Gastroesophageal sphincter (tissue), 4 donors: Measurements from ENCODE around the gene EP300. TPM values are rescaled to one million over a fixed set of nuclear protein-coding genes. Genes with fewer than 3 reads are reported as not detected.
A peak's percentile ranks its signal among the peaks of the same experiment; 100 is the strongest.

Experiments used
- ATAC-seq: fragments of 150-250 bp; one replicate; pipeline ENCODE4 v1.9.1; 2016; ENCODE audit warnings: mild to moderate bottlenecking, moderate library complexity
- H3K27ac ChIP-seq, 4 donors: fragments of 200-600 bp; sonication (generic) in 3 of 4; 1 replicate in 3 of 4; 2 replicates in 1 of 4; pipeline ENCODE4 v1.5.1; 2016 to 2019
- H3K27me3 ChIP-seq: fragments of 200-600 bp; sonication (generic); one replicate; pipeline ENCODE4 v1.5.1; 2019
- H3K36me3 ChIP-seq, 2 donors: fragments of 200-600 bp; sonication (generic); one replicate each; pipeline ENCODE4 v1.5.1; 2019; ENCODE audit warnings: control low read depth in 1 of 2
- H3K4me1 ChIP-seq, 3 donors: fragments of 200-600 bp; sonication (generic); 1 replicate in 2 of 3; 2 replicates in 1 of 3; pipeline ENCODE4 v1.5.1; 2016 to 2019; ENCODE audit warnings: control low read depth in 2 of 3
- H3K4me3 ChIP-seq, 2 donors: fragments of 200-600 bp; sonication (generic); one replicate each; pipeline ENCODE4 v1.5.1; 2019; ENCODE audit warnings: mild to moderate bottlenecking in 1 of 2, moderate library complexity in 1 of 2
- H3K9me3 ChIP-seq, 3 donors: fragments of 200-600 bp; sonication (generic); one replicate each; pipeline ENCODE4 v1.5.1; 2017 to 2019; ENCODE audit warnings: control low read depth in 2 of 3
- CTCF ChIP-seq, 4 experiments: fragments of 200-600 bp in 2 of 4; fragments of 450-650 bp in 2 of 4; sonication (generic) in 1 of 4; IDR thresholded peaks; one replicate each; pipeline ENCODE4 v1.5.1; 2017 to 2019; ENCODE audit warnings: antibody characterized with exemption in 4 of 4, mild to moderate bottlenecking in 2 of 4, moderate library complexity in 2 of 4
- EP300 ChIP-seq: sonication (generic); formaldehyde crosslinking; IDR thresholded peaks from one replicate; pipeline ENCODE4 v1.6.1; 2017; ENCODE audit warnings: antibody characterized with exemption, mild to moderate bottlenecking
- POLR2A ChIP-seq, 2 donors: fragments of 450-650 bp; IDR thresholded peaks; one replicate each; pipeline ENCODE4 v1.6.1; 2017; ENCODE audit warnings: antibody characterized with exemption in 2 of 2, mild to moderate bottlenecking in 2 of 2, moderate library complexity in 1 of 2
- POLR2AphosphoS5 ChIP-seq: sonication (generic); formaldehyde crosslinking; IDR thresholded peaks from one replicate; pipeline ENCODE4 v1.6.1; 2017; ENCODE audit warnings: antibody characterized with exemption
- WGBS, 2 donors: methylation state at CpG; one replicate each; pipeline ENCODE4 v1.1.5; 2018; ENCODE audit warnings: low coverage in 1 of 2; 5-methylcytosine and 5-hydroxymethylcytosine counted together
- total RNA-seq, 4 donors: library from RNA; depleted of rRNA; stranded (reverse); fragments of >200 nt; gene quantifications; one replicate each; pipeline ENCODE4 v1.1.0, GENCODE V29; 2016

EP300 gene
- total RNA-seq, 4 donors from 2014 or later, result 57.8 to 107 (median 79.2) TPM

- TF ChIP-seq POLR2AphosphoS5, result no peak
- peak; percentile 67 for ATAC-seq
- Histone ChIP-seq H3K27me3 (no peaks in the 10 kb centered on the region), H3K27ac (peak overlapping the region in 3 of 4 donors; percentile 44 to 55 (median 46)), H3K9me3 (no peaks in the 10 kb centered on the region), H3K4me1 (peaks cover 0 to 15% (median 0%) of the 10 kb centered on the region in 3 donors), H3K4me3 (no peak overlapping the region), H3K36me3 (peaks cover 0 to 35% of the 10 kb centered on the region in 2 donors)
- WGBS, 2 donors, result 20 to 59% methylated on average over 2 to 6 of the region's 15 CpGs
These were observed 89.2 kb downstream of the EP300 start for GRCh38 chr22:41181349-41182241.

- no peaks in the 10 kb centered on the region for H3K27me3 ChIP-seq
- TF ChIP-seq CTCF (IDR thresholded peaks at IDR 0.05) (no peak), EP300 (no peak), POLR2AphosphoS5 (no peak), POLR2A (IDR thresholded peaks at IDR 0.05) (no peak)
- 63 to 79% methylated on average over 3 of the region's 3 CpGs for WGBS, 2 donors
- H3K9me3 ChIP-seq, result no peaks in the 10 kb centered on the region
- ATAC-seq, result no peak
- no peak overlapping the region for H3K4me3 ChIP-seq
- no peak overlapping the region for H3K27ac ChIP-seq
- peaks cover 0 to 10% of the 10 kb centered on the region in 2 donors for H3K36me3 ChIP-seq
- peaks cover 0 to 7% (median 0%) of the 10 kb centered on the region in 3 donors for H3K4me1 ChIP-seq
These were observed 92.3 kb downstream of the EP300 start for GRCh38 chr22:41184679-41185078.

- 86% methylated on average over 1 of the region's 2 CpGs; no CpG with 5 or more reads in 1 of the 2 donors for WGBS, 2 donors
- no peaks in the 10 kb centered on the region for H3K4me1 ChIP-seq
- no peak for TF ChIP-seq POLR2AphosphoS5
- no peak for TF ChIP-seq CTCF (IDR thresholded peaks at IDR 0.05)
- no peak for TF ChIP-seq POLR2A (IDR thresholded peaks at IDR 0.05)
- TF ChIP-seq EP300, result no peak
- no peaks in the 10 kb centered on the region for H3K27me3 ChIP-seq
- no peak for ATAC-seq
- H3K4me3 ChIP-seq, result no peak overlapping the region
- no peak overlapping the region for H3K27ac ChIP-seq
- no peaks in the 10 kb centered on the region for H3K36me3 ChIP-seq
- H3K9me3 ChIP-seq, result no peaks in the 10 kb centered on the region
These were observed 99.1 kb downstream of the EP300 start for GRCh38 chr22:41191467-41191866.

- no peaks in the 10 kb centered on the region for H3K9me3 ChIP-seq
- 94 to 100% methylated on average over 1 to 3 of the region's 6 CpGs for WGBS, 2 donors
- TF ChIP-seq POLR2AphosphoS5, result no peak
- TF ChIP-seq POLR2A (IDR thresholded peaks at IDR 0.05), result no peak
- no peak for TF ChIP-seq CTCF (IDR thresholded peaks at IDR 0.05)
- no peak for TF ChIP-seq EP300
- peaks cover 0 to 19% (median 11%) of the 10 kb centered on the region in 3 donors for H3K4me1 ChIP-seq
- no peaks in the 10 kb centered on the region for H3K27me3 ChIP-seq
- H3K4me3 ChIP-seq, result no peak overlapping the region
- H3K36me3 ChIP-seq, result no peaks in the 10 kb centered on the region
- H3K27ac ChIP-seq, result no peak overlapping the region
- ATAC-seq, result no peak
These were observed 101.4 kb downstream of the EP300 start for GRCh38 chr22:41193829-41194228.

GRCh38 chr22:41197038-41197972 lies 104.9 kb downstream of the EP300 start:
- WGBS, 2 donors, result no CpG with 5 or more reads among the region's 91 CpGs
- ATAC-seq, result peak; percentile 95

More at GRCh38 chr22:41197038-41197972, 104.9 kb downstream of the EP300 start:
- Histone ChIP-seq H3K4me1 (peaks cover 0 to 19% (median 11%) of the 10 kb centered on the region in 3 donors), H3K9me3 (no peaks in the 10 kb centered on the region), H3K27ac (peak overlapping the region in 3 of 4 donors; percentile 60 to 65 (median 60)), H3K4me3 (peak overlapping the region; percentile 38 to 66), H3K36me3 (no peaks in the 10 kb centered on the region), H3K27me3 (no peaks in the 10 kb centered on the region)
- TF ChIP-seq POLR2AphosphoS5 (peak; percentile 29), EP300 (no peak), POLR2A (IDR thresholded peaks at IDR 0.05) (peak in 1 of 2 donors; percentile 19), CTCF (IDR thresholded peaks at IDR 0.05) (peak in 3 of 4 experiments; percentile 30 to 38 (median 32))
